Astrocyte (in vitro differentiated cells and primary cell): ENCODE measurements around the gene KLHL25.

ENCODE experiments used
- CTCF ChIP-seq: IDR thresholded peaks from 2 replicates; pipeline ENCODE4 v1.5.1; 2011; ENCODE audit warnings: low read depth, mild to moderate bottlenecking, inconsistent platforms, low read length, moderate library complexity; ENCODE audit not compliant: insufficient read depth
- EZH2 ChIP-seq: IDR thresholded peaks from 2 replicates; pipeline ENCODE4 v1.6.1; 2012; ENCODE audit warnings: mild to moderate bottlenecking, low read length, inconsistent platforms; ENCODE audit not compliant: insufficient read depth

- TF ChIP-seq CTCF = no peak
- no peak for TF ChIP-seq EZH2
Measured at GRCh38 chr15:85832394-85832793, 37.7 kb upstream of the KLHL25 start.
